Endothelial cell of umbilical vein (primary cell): Measurements from ENCODE around the gene DESI2. TPM values are rescaled to one million over a fixed set of nuclear protein-coding genes. Genes with fewer than 3 reads are reported as not detected.

Experiments
- BruUV-seq: library from RNA; stranded (reverse); fragments of 400-500 nt; replicated peaks from 2 replicates; lab custom pipeline; 2021; lab: Mats Ljungman, UMichigan
- CTCF ChIA-PET: fragments of 300-600, 350-600 bp; sonication (Branson Sonifier 250); formaldehyde crosslinking; loops from one replicate; lab custom pipeline; 2021; ENCODE audit warnings: antibody characterized with exemption, inconsistent platforms; lab: Charles Lee
- POLR2A ChIA-PET: fragments of 300-600, 350-600 bp; sonication (Branson Sonifier 250); formaldehyde crosslinking; loops from one replicate; lab custom pipeline; 2021; ENCODE audit warnings: antibody characterized with exemption, inconsistent platforms; lab: Charles Lee
- DNase-seq: peaks from one replicate; pipeline ENCODE4 v3.0.0-alpha.2; 2011; ENCODE audit warnings: low read depth, low spot score
- FAIRE-seq: peaks from 2 replicates; lab custom pipeline; 2011; peaks lifted over from hg19 to GRCh38; lab: Jason Lieb, UNC
- H2AFZ ChIP-seq: 2 replicates; pipeline ENCODE4 v1.6.0; 2012; ENCODE audit warnings: low read depth, low read length, control low read depth, inconsistent platforms
- H3K27ac ChIP-seq: 2 replicates; pipeline ENCODE4 v1.5.1; 2011; ENCODE audit warnings: low read depth, mild to moderate bottlenecking, control low read depth, low read length, moderate library complexity; ENCODE audit not compliant: insufficient read depth
- H3K27me3 ChIP-seq, 2 experiments: 2 replicates each; pipeline versions ENCODE4 v1.6.0 to v1.6.1; 2011; ENCODE audit warnings: low read length in 2 of 2, mixed read lengths in 1 of 2; ENCODE audit not compliant: control insufficient read depth in 2 of 2, insufficient read depth in 2 of 2
- H3K36me3 ChIP-seq, 2 experiments: 2 replicates in 1 of 2; 3 replicates in 1 of 2; pipeline ENCODE4 v1.5.1; 2011; ENCODE audit warnings: low read length in 2 of 2, mild to moderate bottlenecking in 1 of 2, moderate library complexity in 1 of 2; ENCODE audit not compliant: control insufficient read depth in 2 of 2, insufficient read depth in 2 of 2; ENCODE audit errors: extremely low read depth in 1 of 2
- H3K4me1 ChIP-seq: 3 replicates; pipeline ENCODE4 v1.5.1; 2011; ENCODE audit warnings: mild to moderate bottlenecking, low read length; ENCODE audit not compliant: control insufficient read depth, insufficient read depth; ENCODE audit errors: extremely low read depth
- H3K4me2 ChIP-seq: 2 replicates; pipeline ENCODE4 v1.6.1; 2011; ENCODE audit warnings: low read length, control low read depth, mixed read lengths; ENCODE audit not compliant: insufficient read depth
- H3K4me3 ChIP-seq, 3 experiments: fragments of 200-600 bp in 1 of 3; sonication (generic), shearing (Covaris generic) in 1 of 3; replicated peaks in 1 of 3; 2 replicates each; pipeline ENCODE4 v1.5.1; 2011 to 2016; ENCODE audit warnings: control low read depth in 3 of 3, low read length in 3 of 3, mild to moderate bottlenecking in 2 of 3, inconsistent platforms in 1 of 3, low read depth in 1 of 3, moderate library complexity in 1 of 3; ENCODE audit not compliant: insufficient read depth in 1 of 3
- H3K79me2 ChIP-seq: 2 replicates; pipeline ENCODE4 v1.6.0; 2012; ENCODE audit warnings: low read length, inconsistent platforms; ENCODE audit not compliant: control insufficient read depth, insufficient read depth
- H3K9ac ChIP-seq: replicated peaks from 2 replicates; pipeline ENCODE3; 2011; ENCODE audit warnings: low read length, control low read depth; ENCODE audit not compliant: insufficient read depth; ENCODE audit errors: extremely low read depth
- H3K9me1 ChIP-seq: replicated peaks from 3 replicates; pipeline ENCODE4 v1.6.0; 2011; ENCODE audit warnings: mild to moderate bottlenecking, low read length; ENCODE audit not compliant: control insufficient read depth, insufficient read depth; ENCODE audit errors: extremely low read depth
- H3K9me3 ChIP-seq: replicated peaks from 2 replicates; pipeline ENCODE4 v1.5.1; 2012; ENCODE audit warnings: low read length, inconsistent platforms; ENCODE audit not compliant: control insufficient read depth, insufficient read depth
- H4K20me1 ChIP-seq: replicated peaks from 2 replicates; pipeline ENCODE3; 2011; ENCODE audit warnings: mild to moderate bottlenecking, low read length; ENCODE audit not compliant: control insufficient read depth, insufficient read depth; ENCODE audit errors: extremely low read depth
- CTCF ChIP-seq, 2 donors: IDR thresholded peaks; 1 replicate in 1 of 2; 2 replicates in 1 of 2; pipeline ENCODE4 v1.5.1; 2011; ENCODE audit warnings: low read length in 2 of 2, mild to moderate bottlenecking in 2 of 2, moderate library complexity in 2 of 2, control low read depth in 1 of 2, inconsistent platforms in 1 of 2, low read depth in 1 of 2; ENCODE audit not compliant: insufficient read depth in 1 of 2; ENCODE audit errors: extremely low read depth in 1 of 2
- EZH2 ChIP-seq: IDR thresholded peaks from 2 replicates; pipeline ENCODE4 v1.6.1; 2012; ENCODE audit warnings: borderline replicate concordance, low read depth, mild to moderate bottlenecking, moderate library complexity, low read length, inconsistent platforms; ENCODE audit not compliant: severe bottlenecking
- FOS ChIP-seq: IDR thresholded peaks from 2 replicates; pipeline ENCODE4 v1.6.1; 2011; ENCODE audit warnings: mild to moderate bottlenecking, low read length, moderate library complexity, borderline replicate concordance; ENCODE audit not compliant: insufficient read depth
- GATA2 ChIP-seq: IDR thresholded peaks from 2 replicates; pipeline ENCODE4 v1.7.0; 2011; ENCODE audit warnings: low read depth, mild to moderate bottlenecking, moderate library complexity, mixed read lengths, low read length; ENCODE audit not compliant: insufficient read length, insufficient read depth
- JUN ChIP-seq: IDR thresholded peaks from 2 replicates; pipeline ENCODE4 v1.6.1; 2011; ENCODE audit warnings: borderline replicate concordance, low read depth; ENCODE audit not compliant: insufficient read length, insufficient read depth
- MAX ChIP-seq: IDR thresholded peaks from 2 replicates; pipeline ENCODE4 v1.6.1; 2011; ENCODE audit not compliant: insufficient read depth, insufficient read length
- MYC ChIP-seq: IDR thresholded peaks from one replicate; pipeline ENCODE4 v1.6.1; 2011; ENCODE audit warnings: mild to moderate bottlenecking, low read depth, low read length
- POLR2A ChIP-seq: IDR thresholded peaks from 2 replicates; pipeline ENCODE4 v1.6.1; 2012; ENCODE audit warnings: low read depth, mild to moderate bottlenecking, control low read depth, low read length
- POLR2AphosphoS5 ChIP-seq: IDR thresholded peaks from 2 replicates; pipeline ENCODE4 v1.6.1; 2012; ENCODE audit warnings: low read depth, mild to moderate bottlenecking, control low read depth, low read length, moderate library complexity; ENCODE audit not compliant: insufficient read depth
- dilution Hi-C: fragments of 300-500 bp; cut with MboI; formaldehyde crosslinking; loops from one replicate; pipeline ENCODE4 v1.15.0; 2019; ENCODE audit warnings: low sequenced_read_pairs; ENCODE audit not compliant: extremely low pct_ligation_motif_present
- intact Hi-C: fragments of 100-400 bp; cut with micrococcal nuclease; formaldehyde crosslinking; loops from one replicate; pipeline ENCODE4 v1.10.0; 2022
- polyA plus RNA-seq, 4 experiments: library from polyadenylated mRNA; depleted of rRNA in 3 of 4; stranded (reverse) in 3 of 4; unstranded in 1 of 4; fragments of >200 nt; gene quantifications; 2 replicates each; pipeline versions ENCODE4 v1.2.1 to v1.2.3, GENCODE V29; 2011 to 2012; ENCODE audit warnings: missing spikeins in 1 of 4
- total RNA-seq: library from RNA; stranded (reverse); gene quantifications from 2 replicates; pipeline ENCODE4 v1.2.3, GENCODE V29; 2021

DESI2 gene
- total and polyA plus RNA-seq, 2 donors (not counting 3 experiments of a cell fraction or from before 2014, with no cell fraction given): 22.9 to 37.2 TPM

- H4K20me1 ChIP-seq: no peaks in the 10 kb centered on the region
- H3K79me2 ChIP-seq: no peaks in the 10 kb centered on the region
- no peak overlapping the region for H3K4me2 ChIP-seq
- ChIA-PET POLR2A (no interaction called here), CTCF (no interaction called here)
- no peaks in the 10 kb centered on the region for H3K9me1 ChIP-seq
- TF ChIP-seq EZH2 (no peak), MAX (no peak), JUN (no peak), MYC (no peak), FOS (no peak), GATA2 (no peak), POLR2A (no peak), CTCF (IDR thresholded peaks at IDR 0.05; ENCODE audit: extremely low read depth in 1 of 2, insufficient read depth in 1 of 2, low read depth in 1 of 2, low read length in 2 of 2) (no peak), POLR2AphosphoS5 (no peak)
- dilution Hi-C loops (no loop called here), intact Hi-C loops (no loop called here)
- no peaks in the 10 kb centered on the region for H3K4me1 ChIP-seq
- H3K27ac ChIP-seq: no peak overlapping the region
- peaks cover 6 to 13% of the 10 kb centered on the region in 2 experiments for H3K27me3 ChIP-seq
- no TSS peak for BruUV-seq
- DNase-seq (no peak), FAIRE-seq (no peak)
- H2AFZ ChIP-seq: no peak overlapping the region
- H3K36me3 ChIP-seq: no peaks in the 10 kb centered on the region
- H3K9ac ChIP-seq: no peak overlapping the region
- no peaks in the 10 kb centered on the region for H3K9me3 ChIP-seq
- H3K4me3 ChIP-seq: no peak overlapping the region
These were observed 9.9 kb upstream of the DESI2 start for GRCh38 chr1:244642988-244643387.
